Posterior cingulate gyrus (tissue), 11 donors: ENCODE results near the gene ADGRD2.
A peak's percentile ranks its signal among the peaks of the same experiment; 100 is the strongest.

Experiments
- DNase-seq, 10 donors: peaks; one replicate each; pipeline versions ENCODE4 v3.0.0 to v3.0.0-alpha.2; 2020 to 2021; ENCODE audit warnings: mixed read lengths in 3 of 10
- intact Hi-C: fragments of 100-400 bp; cut with DNase I; formaldehyde crosslinking; loops from one replicate; pipeline ENCODE4 v1.15.1; 2023

The ADGRD2 gene

GRCh38 chr9:124491049-124491975 is 41.1 kb downstream of the ADGRD2 start:
- no peak for DNase-seq
- intact Hi-C loops, result no loop called here

- intact Hi-C loops, result no loop called here
- no peak for DNase-seq
Observed at GRCh38 chr9:124492818-124493217, 42.6 kb downstream of the ADGRD2 start.

DNA sequence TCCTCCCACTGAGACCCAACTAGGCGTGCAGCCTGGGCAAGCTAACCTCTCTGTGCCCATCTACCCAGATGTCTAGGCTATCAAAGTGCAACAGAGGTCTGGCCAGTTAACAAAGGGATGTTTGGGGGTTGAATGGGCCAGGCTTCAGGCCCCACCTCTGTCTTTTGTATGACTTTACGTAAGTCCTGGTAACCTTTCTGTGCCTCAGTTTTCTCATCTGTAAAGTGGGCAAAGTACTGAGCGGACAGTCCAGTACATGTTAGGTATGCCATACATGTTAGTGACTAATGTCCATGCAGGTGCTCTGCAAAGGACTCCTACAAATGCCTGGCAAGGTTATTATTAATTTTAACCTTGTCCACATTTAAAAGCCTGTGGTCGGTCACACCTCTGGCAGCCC is 43.0 kb downstream of the ADGRD2 start:
- no peak for DNase-seq
- intact Hi-C loops, result no loop called here

- intact Hi-C loops, result no loop called here
- DNase-seq, result no peak
Observed at GRCh38 chr9:124493794-124494479, 43.7 kb downstream of the ADGRD2 start.

- intact Hi-C loops, result no loop called here
- DNase-seq, result no peak
Observed at GRCh38 chr9:124495126-124496074, 45.1 kb downstream of the ADGRD2 start.

DNA sequence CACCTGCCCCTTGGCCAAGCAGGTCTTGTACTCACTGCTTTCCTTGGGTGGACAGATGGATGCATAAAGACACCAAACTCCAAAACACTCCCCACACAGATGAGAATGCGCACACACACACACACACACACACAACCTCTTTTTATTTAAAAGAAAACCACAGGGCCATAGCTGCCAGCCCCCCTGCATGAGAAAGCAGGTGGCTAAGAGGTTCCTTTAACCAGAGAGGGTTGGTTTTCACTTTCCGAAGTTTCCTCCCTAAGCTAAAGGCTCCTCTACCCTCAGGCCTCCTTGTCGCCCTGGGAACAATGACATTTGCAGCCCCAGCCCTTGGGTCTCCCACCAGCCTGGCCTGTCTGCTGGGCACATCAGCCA is 45.8 kb downstream of the ADGRD2 start:
- no peak for DNase-seq
- intact Hi-C loops, result no loop called here

DNA sequence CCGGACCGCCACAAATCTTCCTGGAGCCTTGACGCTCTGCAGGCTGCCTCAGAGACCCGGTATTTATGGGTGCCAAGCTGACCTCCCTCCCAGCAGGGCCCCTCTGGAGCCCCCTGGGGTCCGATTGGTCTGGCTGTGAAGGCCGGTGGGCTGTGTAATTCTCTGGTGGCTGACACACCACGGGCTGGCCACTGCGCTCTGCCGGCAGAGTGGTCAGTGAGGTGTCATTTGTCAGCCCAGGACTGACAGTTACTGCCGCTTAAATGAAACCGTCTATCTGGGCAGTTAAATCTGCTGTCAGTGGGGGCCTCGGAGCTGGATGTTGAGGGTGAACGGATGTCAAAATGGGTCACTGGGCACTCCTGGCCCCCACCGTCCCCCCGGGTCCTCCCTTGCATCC is 46.2 kb downstream of the ADGRD2 start:
- DNase-seq, result no peak
- intact Hi-C loops, result no loop called here

- intact Hi-C loops, result no loop called here
- no peak for DNase-seq
Observed at GRCh38 chr9:124497441-124497840, 47.2 kb downstream of the ADGRD2 start.

GRCh38 chr9:124498040-124498439 is 47.8 kb downstream of the ADGRD2 start:
- DNase-seq, result no peak
- intact Hi-C loops, result no loop called here

- intact Hi-C loops, result no loop called here
Observed at GRCh38 chr9:124498499-124499146, 48.4 kb downstream of the ADGRD2 start.

DNA sequence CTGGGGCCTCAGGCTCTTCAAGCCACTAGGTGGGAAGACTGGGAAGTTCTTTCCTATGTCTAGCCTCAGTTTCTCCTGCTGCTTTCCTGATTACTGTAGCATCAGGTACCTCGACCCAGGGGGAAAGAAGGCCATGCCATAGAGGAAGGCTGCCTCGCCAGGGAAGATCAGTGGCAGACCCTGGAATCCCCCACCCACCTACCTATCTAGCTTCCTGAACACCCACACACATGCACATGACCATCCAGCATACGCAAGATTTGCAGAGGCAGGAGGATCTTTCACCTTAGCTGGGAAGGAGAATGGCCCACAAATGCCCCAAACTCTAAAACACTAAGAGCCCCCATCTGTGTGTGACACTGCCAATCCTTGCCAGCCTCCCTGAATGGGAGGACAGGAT is 49.0 kb downstream of the ADGRD2 start:
- no peak for DNase-seq
- intact Hi-C loops, result no loop called here

More at GRCh38 chr9:124498499-124499146, 48.4 kb downstream of the ADGRD2 start:
- no peak for DNase-seq

DNA sequence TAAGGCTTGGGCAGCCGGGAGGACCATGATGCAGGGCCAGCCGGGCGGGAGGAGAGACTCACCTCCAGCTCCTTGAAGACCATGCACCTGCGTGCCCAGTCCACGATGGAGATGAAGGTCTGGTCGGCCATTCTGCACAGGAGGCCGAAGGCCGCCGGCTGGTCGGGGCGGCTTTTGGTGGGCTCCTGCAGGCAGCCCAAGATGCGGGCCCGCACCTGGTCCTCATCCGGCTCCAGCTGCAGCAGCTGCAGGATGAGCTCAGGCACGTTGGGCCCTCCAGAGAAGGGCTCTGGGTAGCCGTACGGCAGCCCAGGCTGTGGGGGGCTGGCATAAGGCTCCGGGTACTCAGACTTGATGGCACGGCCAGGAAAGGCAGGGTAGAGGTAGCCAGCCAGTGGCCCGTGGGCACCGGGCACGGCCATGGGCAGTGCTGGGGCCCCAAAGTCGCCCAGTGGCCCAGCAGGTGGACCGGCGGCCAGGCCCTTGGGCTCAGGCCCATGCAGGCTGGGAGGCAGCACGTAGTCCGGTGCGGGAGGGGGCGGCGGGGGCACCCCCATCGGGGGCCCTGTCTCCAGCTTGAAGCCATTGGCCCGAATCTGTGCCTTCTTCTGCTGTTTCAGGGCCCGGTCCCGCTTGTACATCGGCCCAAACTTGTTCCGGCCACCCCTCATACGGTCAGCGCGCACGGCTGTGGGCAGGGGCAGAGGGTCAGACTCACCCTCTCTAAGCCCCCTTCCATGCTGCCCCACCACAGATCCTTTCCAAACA is 50.0 kb downstream of the ADGRD2 start:
- intact Hi-C loops, result no loop called here
- DNase-seq, result no peak

GRCh38 chr9:124500796-124501611 is 50.8 kb downstream of the ADGRD2 start:
- intact Hi-C loops, result no loop called here
- DNase-seq, result peak in 3 of 10 donors; percentile 60 to 68 (median 61)

DNA sequence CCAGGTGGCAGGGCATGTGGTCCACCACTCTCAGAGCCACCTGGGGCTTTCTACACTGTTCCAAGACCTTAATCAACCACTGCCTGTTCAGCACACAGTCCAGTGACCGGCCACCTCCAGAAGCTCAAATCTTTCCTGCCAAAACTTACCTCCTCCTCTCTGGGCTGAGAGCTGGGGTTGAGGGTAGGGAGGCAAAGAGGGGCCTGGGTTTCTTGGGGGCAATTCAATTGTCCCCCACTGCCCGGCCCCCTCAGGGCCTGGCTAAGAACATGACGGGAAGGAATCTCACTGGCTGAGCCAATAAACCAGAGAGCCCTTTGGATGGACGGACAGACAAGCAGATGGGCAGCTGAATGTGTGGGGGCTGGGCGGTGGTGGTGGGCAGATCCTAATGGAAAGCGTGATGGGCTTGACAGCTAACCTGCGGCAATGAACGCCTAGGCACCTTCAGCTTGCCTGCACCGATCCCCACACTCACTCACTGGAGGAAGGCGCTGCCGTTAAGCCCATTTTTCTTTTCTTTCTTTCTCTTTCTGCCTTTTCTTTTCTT is 51.6 kb downstream of the ADGRD2 start:
- DNase-seq, result peak in 3 of 10 donors; percentile 16 to 50 (median 35)
- intact Hi-C loops, result no loop called here

DNA sequence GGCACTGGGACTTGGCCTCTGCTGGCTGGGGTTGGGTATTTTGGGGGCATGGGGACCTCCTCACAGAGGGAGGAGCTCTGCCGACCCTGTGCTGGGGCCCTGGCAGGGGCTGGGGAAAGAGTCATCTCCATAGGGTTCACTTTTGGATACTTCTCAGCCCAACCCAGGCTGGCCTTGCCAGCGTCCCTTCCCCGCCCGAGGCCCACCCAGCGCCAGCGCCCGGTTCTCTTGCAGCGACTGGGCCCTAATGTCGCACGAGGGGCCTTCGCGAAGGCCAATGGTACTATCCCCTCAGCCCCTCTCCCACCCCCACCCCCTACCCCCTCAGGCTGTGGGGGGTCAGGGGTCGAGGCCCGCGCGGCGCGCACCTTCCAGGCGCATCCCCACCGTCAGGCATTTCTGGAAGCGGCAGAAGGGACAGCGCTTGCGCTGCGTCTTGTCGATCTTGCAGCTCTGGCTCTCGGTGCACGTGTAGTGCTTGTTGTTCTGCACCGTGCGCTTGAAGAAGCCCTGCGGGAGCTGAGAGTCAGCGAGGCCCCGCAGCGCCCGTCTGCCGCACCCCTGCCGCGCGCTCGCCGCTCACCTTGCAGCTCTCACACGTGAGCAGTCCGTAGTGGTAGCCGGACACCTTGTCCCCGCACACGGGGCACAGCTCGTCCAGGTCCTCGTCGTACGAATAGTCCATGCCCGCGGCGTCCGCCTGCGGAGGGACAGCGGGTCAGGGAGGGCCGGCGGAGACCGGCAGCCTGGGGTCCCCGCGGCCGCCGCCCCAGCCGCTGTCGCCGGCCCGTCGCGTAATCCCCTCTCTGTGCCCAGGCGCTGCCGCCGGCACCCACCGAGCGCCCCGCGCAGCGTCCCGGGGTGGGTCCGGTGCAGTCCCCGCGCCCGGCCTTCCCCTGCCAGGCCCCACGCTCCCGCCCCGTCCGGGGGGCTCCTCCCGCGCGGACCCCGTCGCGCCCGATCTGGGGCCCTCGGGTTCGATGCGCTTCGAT is 52.8 kb downstream of the ADGRD2 start:
- intact Hi-C loops, result no loop called here
- DNase-seq, result peak in 3 of 10 donors; percentile 37 to 74 (median 64)

GRCh38 chr9:124503713-124504529 is 53.7 kb downstream of the ADGRD2 start:
- peak in 3 of 10 donors; percentile 42 to 76 (median 60) for DNase-seq

More at GRCh38 chr9:124503713-124504529, 53.7 kb downstream of the ADGRD2 start:
- intact Hi-C loops, result no loop called here
